ENCODE results near the gene MOCOS. TPM values are rescaled to one million over a fixed set of nuclear protein-coding genes. Genes with fewer than 3 reads are reported as not detected.

Gene MOCOS
- total and polyA plus RNA-seq, 2 experiments from 2014 or later: 3.1 to 8.6 TPM

- TF ChIP-seq CTCF (IDR thresholded peaks at IDR 0.05; ENCODE audit: poor library complexity) (no peak), EZH2phosphoT487 (IDR thresholded peaks at IDR 0.05; ENCODE audit: low read depth, severe bottlenecking, unreplicated experiment) (no peak), EZH2 (IDR thresholded peaks at IDR 0.05; ENCODE audit: borderline replicate concordance) (no peak)
- no peak overlapping the region for H3K4me3 ChIP-seq
- no peaks in the 10 kb centered on the region for H3K79me2 ChIP-seq
- H3K27ac ChIP-seq: no peak overlapping the region
- no peak overlapping the region for H3K4me2 ChIP-seq
- no peaks in the 10 kb centered on the region for H3K9me3 ChIP-seq (ENCODE audit: low read depth)
- no peak overlapping the region for H2AFZ ChIP-seq
- H3K9me2 ChIP-seq (replicated peaks; ENCODE audit: insufficient read depth): no peaks in the 10 kb centered on the region
- H3K4me1 ChIP-seq (ENCODE audit: insufficient read depth): no peaks in the 10 kb centered on the region
- H4K20me1 ChIP-seq (ENCODE audit: insufficient read depth, poor library complexity, severe bottlenecking): no peaks in the 10 kb centered on the region
- DNase-seq (ENCODE audit: low spot score): no peak
- H3K27me3 ChIP-seq: peaks cover 1% of the 10 kb centered on the region
- no peaks in the 10 kb centered on the region for H3K36me3 ChIP-seq (replicated peaks; ENCODE audit: insufficient read depth, low read depth)
These were observed 101.4 kb downstream of the MOCOS start for GRCh38 chr18:36288689-36289088.

- WGBS (ENCODE audit: low lambda C conversion rate, missing lambda C conversion rate): 84% methylated on average over 1 of the region's 1 CpG
- Histone ChIP-seq H3K9me3 (ENCODE audit: low read depth) (no peaks in the 10 kb centered on the region), H2AFZ (no peak overlapping the region), H3K79me2 (no peaks in the 10 kb centered on the region), H3K9me2 (replicated peaks; ENCODE audit: insufficient read depth) (no peaks in the 10 kb centered on the region), H3K27ac (no peak overlapping the region), H3K36me3 (replicated peaks; ENCODE audit: insufficient read depth, low read depth) (no peaks in the 10 kb centered on the region), H3K27me3 (peaks cover 33% of the 10 kb centered on the region), H3K4me2 (no peak overlapping the region), H4K20me1 (ENCODE audit: insufficient read depth, poor library complexity, severe bottlenecking) (no peaks in the 10 kb centered on the region), H3K4me3 (no peak overlapping the region), H3K4me1 (ENCODE audit: insufficient read depth) (peaks cover 3% of the 10 kb centered on the region)
- DNase-seq (ENCODE audit: low spot score): no peak
- TF ChIP-seq CTCF (IDR thresholded peaks at IDR 0.05; ENCODE audit: poor library complexity) (no peak), EZH2phosphoT487 (IDR thresholded peaks at IDR 0.05; ENCODE audit: low read depth, severe bottlenecking, unreplicated experiment) (no peak), EZH2 (IDR thresholded peaks at IDR 0.05; ENCODE audit: borderline replicate concordance) (no peak)
These were observed 106.7 kb downstream of the MOCOS start for GRCh38 chr18:36294031-36294430.

- no peak for TF ChIP-seq CTCF (IDR thresholded peaks at IDR 0.05; ENCODE audit: poor library complexity)
- Histone ChIP-seq H3K9me3 (ENCODE audit: low read depth) (no peaks in the 10 kb centered on the region), H3K4me3 (no peak overlapping the region), H3K79me2 (no peaks in the 10 kb centered on the region), H3K9me2 (replicated peaks; ENCODE audit: insufficient read depth) (no peaks in the 10 kb centered on the region), H3K36me3 (replicated peaks; ENCODE audit: insufficient read depth, low read depth) (no peaks in the 10 kb centered on the region), H3K4me1 (ENCODE audit: insufficient read depth) (peaks cover 3% of the 10 kb centered on the region), H3K27me3 (peaks cover 42% of the 10 kb centered on the region), H2AFZ (no peak overlapping the region), H4K20me1 (ENCODE audit: insufficient read depth, poor library complexity, severe bottlenecking) (no peaks in the 10 kb centered on the region), H3K4me2 (no peak overlapping the region), H3K27ac (no peak overlapping the region)
- 100% methylated on average over 1 of the region's 1 CpG for WGBS (ENCODE audit: low lambda C conversion rate, missing lambda C conversion rate)
- DNase-seq (ENCODE audit: low spot score): no peak
These were observed 107.9 kb downstream of the MOCOS start for GRCh38 chr18:36295214-36295613.

GRCh38 chr18:36295880-36296301, 108.6 kb downstream of the MOCOS start:
- peaks cover 42% of the 10 kb centered on the region for H3K27me3 ChIP-seq
- no peak overlapping the region for H3K4me3 ChIP-seq

More at GRCh38 chr18:36295880-36296301, 108.6 kb downstream of the MOCOS start:
- H3K9me3 ChIP-seq (ENCODE audit: low read depth): no peaks in the 10 kb centered on the region
- no peaks in the 10 kb centered on the region for H3K36me3 ChIP-seq (replicated peaks; ENCODE audit: insufficient read depth, low read depth)
- no peaks in the 10 kb centered on the region for H3K79me2 ChIP-seq
- H3K9me2 ChIP-seq (replicated peaks; ENCODE audit: insufficient read depth): no peaks in the 10 kb centered on the region
- peak overlapping the region; percentile 100 for H3K4me2 ChIP-seq
- H3K27ac ChIP-seq: no peak overlapping the region
- 42% methylated on average over 16 of the region's 21 CpGs for WGBS (ENCODE audit: low lambda C conversion rate, missing lambda C conversion rate)
- no peak for TF ChIP-seq EZH2phosphoT487 (IDR thresholded peaks at IDR 0.05; ENCODE audit: low read depth, severe bottlenecking, unreplicated experiment)
- no peak for TF ChIP-seq CTCF (IDR thresholded peaks at IDR 0.05; ENCODE audit: poor library complexity)
- TF ChIP-seq EZH2 (IDR thresholded peaks at IDR 0.05; ENCODE audit: borderline replicate concordance): no peak
- peak overlapping the region; percentile 84 for H2AFZ ChIP-seq
- no peak for DNase-seq (ENCODE audit: low spot score)
- H3K4me1 ChIP-seq (ENCODE audit: insufficient read depth): peaks cover 3% of the 10 kb centered on the region
- no peaks in the 10 kb centered on the region for H4K20me1 ChIP-seq (ENCODE audit: insufficient read depth, poor library complexity, severe bottlenecking)
